H1 (cell line): ENCODE measurements around the gene SPG7. TPM values are rescaled to one million over a fixed set of nuclear protein-coding genes. Genes with fewer than 3 reads are reported as not detected.
A peak's percentile ranks its signal among the peaks of the same experiment; 100 is the strongest.

Experiments used
- CTCF ChIA-PET: fragments of 300-600 bp; sonication (Branson Sonifier 250); formaldehyde crosslinking; loops from one replicate; lab custom pipeline; 2021; ENCODE audit not compliant: partially characterized antibody; lab: Charles Lee
- POLR2A ChIA-PET: fragments of 300-600 bp; sonication (Branson Sonifier 250); formaldehyde crosslinking; loops from one replicate; lab custom pipeline; 2021; ENCODE audit warnings: inconsistent platforms; ENCODE audit not compliant: partially characterized antibody; lab: Charles Lee
- DNase-seq, 2 experiments: peaks; one replicate each; pipeline versions ENCODE4 v3.0.0 to v3.0.0-alpha.2; 2010 to 2022; ENCODE audit warnings: low spot score in 2 of 2, low read depth in 1 of 2, mixed read lengths in 1 of 2
- FAIRE-seq: peaks from 2 replicates; lab custom pipeline; 2011; peaks lifted over from hg19 to GRCh38; lab: Jason Lieb, UNC
- H2AFZ ChIP-seq: 2 replicates; pipeline ENCODE4 v1.8.1; 2012; ENCODE audit warnings: low read length, inconsistent platforms
- H2AK5ac ChIP-seq: 2 replicates; pipeline ENCODE4 v1.6.1; 2013; ENCODE audit warnings: low read depth, low read length
- H2BK120ac ChIP-seq: replicated peaks from 2 replicates; pipeline ENCODE3; 2013; ENCODE audit warnings: low read depth, low read length, inconsistent platforms
- H2BK12ac ChIP-seq: 2 replicates; pipeline ENCODE4 v1.6.1; 2013; ENCODE audit warnings: low read depth, low read length
- H2BK15ac ChIP-seq: 2 replicates; pipeline ENCODE4 v1.6.1; 2013; ENCODE audit warnings: low read length
- H2BK20ac ChIP-seq: 2 replicates; pipeline ENCODE4 v1.6.1; 2013; ENCODE audit warnings: low read length
- H2BK5ac ChIP-seq: 2 replicates; pipeline ENCODE4 v1.6.1; 2013; ENCODE audit warnings: low read depth, low read length
- H3K14ac ChIP-seq: 2 replicates; pipeline ENCODE4 v1.6.1; 2013; ENCODE audit warnings: inconsistent platforms; ENCODE audit not compliant: insufficient read length
- H3K18ac ChIP-seq: 2 replicates; pipeline ENCODE4 v1.6.1; 2013; ENCODE audit warnings: low read length; ENCODE audit errors: extremely low read depth
- H3K23ac ChIP-seq: 2 replicates; pipeline ENCODE4 v1.6.1; 2013; ENCODE audit warnings: inconsistent platforms; ENCODE audit not compliant: insufficient read length
- H3K23me2 ChIP-seq: 2 replicates; pipeline ENCODE4 v1.6.1; 2013; ENCODE audit warnings: low read depth, low read length
- H3K27ac ChIP-seq: 2 replicates; pipeline ENCODE4 v1.6.1; 2011; ENCODE audit warnings: low read depth, low read length, inconsistent platforms
- H3K27me3 ChIP-seq, 4 experiments: replicated peaks in 1 of 4; 1 replicate in 1 of 4; 2 replicates in 3 of 4; pipeline versions ENCODE4 v1.6.1 to v1.8.1; 2011 to 2013; ENCODE audit warnings: low read length in 3 of 4, mild to moderate bottlenecking in 3 of 4, inconsistent platforms in 2 of 4, mixed read lengths in 2 of 4, moderate library complexity in 1 of 4; ENCODE audit not compliant: control insufficient read depth in 3 of 4, insufficient read depth in 3 of 4; ENCODE audit errors: extremely low read depth in 1 of 4
- H3K36me3 ChIP-seq, 4 experiments: 2 replicates each; pipeline versions ENCODE4 v1.6.1 to v1.8.1; 2011 to 2013; ENCODE audit warnings: mild to moderate bottlenecking in 4 of 4, low read length in 3 of 4, moderate library complexity in 2 of 4, control low read depth in 1 of 4, inconsistent platforms in 1 of 4; ENCODE audit not compliant: insufficient read depth in 4 of 4, control insufficient read depth in 2 of 4
- H3K4ac ChIP-seq: replicated peaks from 2 replicates; pipeline ENCODE3; 2013; ENCODE audit warnings: low read length, low read depth, mixed read lengths, inconsistent platforms; ENCODE audit not compliant: insufficient read length
- H3K4me1 ChIP-seq, 4 experiments: replicated peaks in 1 of 4; 1 replicate in 1 of 4; 2 replicates in 3 of 4; pipeline versions ENCODE4 v1.6.1 to v1.8.1; 2011 to 2013; ENCODE audit warnings: low read length in 3 of 4, inconsistent platforms in 2 of 4, mixed read lengths in 1 of 4; ENCODE audit not compliant: insufficient read depth in 4 of 4, control insufficient read depth in 3 of 4
- H3K4me2 ChIP-seq, 2 experiments: 2 replicates each; pipeline versions ENCODE4 v1.6.1 to v1.8.1; 2011 to 2013; ENCODE audit warnings: low read depth in 2 of 2, low read length in 2 of 2, control low read depth in 1 of 2, inconsistent platforms in 1 of 2, mild to moderate bottlenecking in 1 of 2; ENCODE audit not compliant: insufficient read depth in 1 of 2
- H3K4me3 ChIP-seq, 4 experiments: fragments of 200-600, 300-600 bp in 1 of 4; sonication (generic), shearing (Covaris generic), sonication (Bioruptor Twin) in 1 of 4; 2 replicates each; pipeline versions ENCODE4 v1.5.1 to v1.8.1; 2011 to 2016; ENCODE audit warnings: low read length in 4 of 4, low read depth in 3 of 4, control low read depth in 2 of 4, inconsistent platforms in 2 of 4, mild to moderate bottlenecking in 2 of 4, mixed read lengths in 1 of 4, moderate library complexity in 1 of 4; ENCODE audit not compliant: insufficient read depth in 2 of 4; ENCODE audit errors: extremely low read depth in 1 of 4
- H3K56ac ChIP-seq: replicated peaks from 2 replicates; pipeline ENCODE3; 2013; ENCODE audit warnings: low read depth, mild to moderate bottlenecking, mixed read lengths, low read length, inconsistent platforms; ENCODE audit not compliant: insufficient read length
- H3K79me1 ChIP-seq: 2 replicates; pipeline ENCODE4 v1.6.1; 2013; ENCODE audit warnings: low read depth, low read length, control low read depth
- H3K79me2 ChIP-seq, 2 experiments: 2 replicates each; pipeline versions ENCODE4 v1.6.1 to v1.8.1; 2012 to 2013; ENCODE audit warnings: low read length in 2 of 2, mild to moderate bottlenecking in 2 of 2, inconsistent platforms in 1 of 2; ENCODE audit not compliant: insufficient read depth in 2 of 2, control insufficient read depth in 1 of 2
- H3K9ac ChIP-seq, 4 experiments: replicated peaks in 1 of 4; 1 replicate in 1 of 4; 2 replicates in 3 of 4; pipeline versions ENCODE4 v1.6.1 to v1.8.1; 2011 to 2013; ENCODE audit warnings: low read depth in 3 of 4, low read length in 3 of 4, control low read depth in 2 of 4, mild to moderate bottlenecking in 2 of 4, moderate library complexity in 2 of 4, inconsistent platforms in 1 of 4; ENCODE audit errors: extremely low read depth in 1 of 4
- H3K9me3 ChIP-seq, 2 experiments: 2 replicates each; pipeline versions ENCODE4 v1.6.1 to v1.8.1; 2012 to 2013; ENCODE audit warnings: mild to moderate bottlenecking in 2 of 2, moderate library complexity in 2 of 2, control low read depth in 1 of 2, inconsistent platforms in 1 of 2, low read depth in 1 of 2, low read length in 1 of 2, mixed read lengths in 1 of 2; ENCODE audit not compliant: insufficient read depth in 2 of 2
- H4K20me1 ChIP-seq, 2 experiments: replicated peaks in 1 of 2; 2 replicates each; pipeline versions ENCODE3 to v1.8.1; 2011 to 2013; ENCODE audit warnings: inconsistent platforms in 2 of 2, low read length in 2 of 2, mild to moderate bottlenecking in 1 of 2; ENCODE audit not compliant: insufficient read depth in 2 of 2, control insufficient read depth in 1 of 2
- H4K5ac ChIP-seq: 2 replicates; pipeline ENCODE4 v1.6.1; 2013; ENCODE audit warnings: low read length, low read depth, mixed read lengths, inconsistent platforms; ENCODE audit not compliant: insufficient read length
- H4K8ac ChIP-seq: 2 replicates; pipeline ENCODE4 v1.8.0; 2013; ENCODE audit warnings: mild to moderate bottlenecking, moderate library complexity, low read length, inconsistent platforms; ENCODE audit not compliant: insufficient read depth; ENCODE audit errors: extremely low read depth
- H4K91ac ChIP-seq: replicated peaks from 2 replicates; pipeline ENCODE3; 2013; ENCODE audit warnings: low read length, mixed read lengths, inconsistent platforms; ENCODE audit not compliant: insufficient read length
- BACH1 ChIP-seq: IDR thresholded peaks from 2 replicates; pipeline ENCODE4 v1.6.1; 2012; ENCODE audit warnings: low read length, improper control_type of control experiment
- HDAC2 ChIP-seq, 2 experiments: fragments of 300-600 bp in 1 of 2; sonication (generic) in 1 of 2; IDR thresholded peaks; 2 replicates each; pipeline ENCODE4 v1.6.1; 2011 to 2012; ENCODE audit warnings: low read depth in 2 of 2, low read length in 2 of 2, mild to moderate bottlenecking in 2 of 2, moderate library complexity in 2 of 2, borderline replicate concordance in 1 of 2, inconsistent platforms in 1 of 2
- RAD21 ChIP-seq, 2 experiments: IDR thresholded peaks in 1 of 2; conservative IDR thresholded peaks in 1 of 2; 2 replicates each; pipeline ENCODE4 v1.6.1; 2011; ENCODE audit warnings: low read depth in 2 of 2, low read length in 2 of 2, improper control_type of control experiment in 1 of 2, inconsistent platforms in 1 of 2, mild to moderate bottlenecking in 1 of 2, moderate library complexity in 1 of 2
- SIN3A ChIP-seq, 2 experiments: IDR thresholded peaks in 1 of 2; conservative IDR thresholded peaks in 1 of 2; 2 replicates each; pipeline ENCODE4 v1.6.1; 2011 to 2012; ENCODE audit warnings: low read length in 2 of 2, improper control_type of control experiment in 1 of 2, low read depth in 1 of 2, mild to moderate bottlenecking in 1 of 2
- SIRT6 ChIP-seq: IDR thresholded peaks from one replicate; pipeline ENCODE4 v1.7.1; 2012; ENCODE audit warnings: low read length, inconsistent platforms
- SP2 ChIP-seq: IDR thresholded peaks from 2 replicates; pipeline ENCODE4 v1.6.1; 2012; ENCODE audit warnings: mild to moderate bottlenecking, low read length, inconsistent platforms
- TEAD4 ChIP-seq: IDR thresholded peaks from 2 replicates; pipeline ENCODE4 v1.6.1; 2012; ENCODE audit warnings: low read depth, low read length, inconsistent platforms, mixed read lengths
- ZNF274 ChIP-seq: IDR thresholded peaks from 2 replicates; pipeline ENCODE4 v1.7.0; 2012; ENCODE audit warnings: low read length, borderline replicate concordance; ENCODE audit errors: extremely low read depth
- WGBS, 2 experiments: shearing (Covaris generic) in 1 of 2; methylation state at CpG; one replicate each; pipeline versions ENCODE4 v1.1.6 to v1.1.7; 2013 to 2015; ENCODE audit warnings: low lambda C conversion rate in 2 of 2, mixed read lengths in 2 of 2, inconsistent platforms in 1 of 2, low coverage in 1 of 2, missing lambda C conversion rate in 1 of 2; ENCODE audit not compliant: insufficient replicate concordance in 2 of 2, insufficient coverage in 1 of 2, insufficient read length in 1 of 2; ENCODE audit errors: extremely low coverage in 1 of 2, missing lambda C conversion rate in 1 of 2; 5-methylcytosine and 5-hydroxymethylcytosine counted together
- polyA plus RNA-seq, 7 experiments: library from polyadenylated mRNA; depleted of rRNA in 3 of 7; stranded (reverse) in 5 of 7; unstranded in 2 of 7; fragments of >200 nt in 5 of 7; fragments of 200-250 nt in 2 of 7; gene quantifications; 1 replicate in 5 of 7; 2 replicates in 1 of 7; 4 replicates in 1 of 7; pipeline versions ENCODE4 v1.2.1 to v1.2.3, GENCODE V29; 2011 to 2013; ENCODE audit warnings: missing spikeins in 2 of 7, mixed read lengths in 2 of 7
- total RNA-seq: library from RNA; stranded (reverse); fragmentation: NEBNext Ultra II Directional; extraction: Animal tissue kit (Norgen Biotek cat#: 25700); gene quantifications from 2 replicates; pipeline ENCODE4 v1.2.1, GENCODE V29; 2021
- TF ChIP-seq, protein P1 (sequence below): IDR thresholded peaks from 2 replicates; pipeline ENCODE4 v1.6.1; 2011; ENCODE audit warnings: low read depth, mild to moderate bottlenecking, low read length; ENCODE audit not compliant: insufficient read depth

The SPG7 gene
- total and polyA plus RNA-seq, 2 of the 8 experiments (the other 6 are each of a cell fraction or from before 2014, with no cell fraction given): 72.1 to 113 TPM

DNA sequence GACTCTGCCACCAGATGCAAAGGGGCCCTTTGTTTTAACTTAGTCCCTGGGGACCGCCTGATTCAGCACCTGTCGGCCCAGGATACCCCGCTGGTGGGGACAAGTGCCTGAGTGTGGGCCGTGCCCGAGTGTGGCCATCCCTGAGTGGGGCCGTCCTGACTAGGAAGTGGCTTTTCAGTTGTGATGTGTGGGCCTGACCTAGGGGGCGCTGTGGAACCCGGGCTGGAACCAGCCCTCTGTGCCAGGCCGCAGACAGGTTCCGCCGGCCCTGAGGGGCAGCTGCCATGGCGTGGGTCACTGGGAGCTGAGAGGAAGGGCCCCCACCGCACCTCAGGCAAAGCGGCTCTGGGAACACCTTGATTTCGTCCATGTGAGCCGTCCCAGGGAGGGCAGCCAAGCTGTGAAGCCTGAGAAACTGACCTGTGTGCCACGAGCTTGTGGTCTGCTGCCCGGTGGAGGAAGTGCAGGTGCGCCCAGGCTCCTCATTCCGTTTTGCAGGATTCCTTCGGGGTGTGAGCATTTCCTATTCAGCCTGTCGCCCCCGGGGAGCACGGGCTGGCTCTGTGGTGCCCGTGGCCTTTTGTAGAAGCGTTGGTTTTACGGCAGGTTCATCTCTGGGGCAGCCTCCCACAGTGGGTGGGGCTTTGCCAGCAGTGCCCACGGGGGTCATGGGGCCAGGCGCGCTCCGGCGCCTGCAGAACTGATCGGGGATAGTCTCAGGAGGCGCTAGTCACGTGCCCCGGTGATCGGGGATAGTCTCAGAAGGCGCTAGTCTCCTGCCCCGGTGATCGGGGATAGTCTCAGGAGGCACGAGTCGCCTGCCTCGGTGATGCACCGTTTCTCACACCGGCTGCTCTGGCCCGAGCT lies 57.5 kb downstream of the SPG7 start:
- Histone ChIP-seq H3K9ac (peak overlapping the region in 1 of 4 experiments; percentile 14; a peak in 2 of 7 replicates), H3K79me2 (peaks cover 11 to 30% of the 10 kb centered on the region in 2 experiments), H3K23me2 (peaks cover 17% of the 10 kb centered on the region), H3K14ac (no peak overlapping the region), H3K56ac (no peak overlapping the region), H3K9me3 (no peaks in the 10 kb centered on the region), H2BK20ac (no peak overlapping the region), H3K36me3 (peaks cover 21 to 37% (median 32%) of the 10 kb centered on the region in 4 experiments), H3K79me1 (peaks cover 3% of the 10 kb centered on the region; the same call in 1 of the 2 replicates), H4K91ac (peak overlapping the region; percentile 94), H3K4me3 (peak overlapping the region; percentile 18 to 69 (median 47); a peak in 7 of 8 replicates), H3K27ac (peak overlapping the region; percentile 32; the same call in 1 of the 2 replicates), H2BK5ac (peak overlapping the region; percentile 82), H3K27me3 (no peaks in the 10 kb centered on the region), H3K4me1 (peaks cover 5 to 31% (median 9%) of the 10 kb centered on the region in 4 experiments), H3K4me2 (peak overlapping the region; percentile 91), H2AK5ac (peak overlapping the region; percentile 31; the same call in 1 of the 2 replicates), H2BK12ac (0 out of 2 replicates have a peak overlapping the region, but pooled peaks have one; percentile 9), H2BK120ac (no peak overlapping the region), H2BK15ac (no peak overlapping the region), H4K8ac (peak overlapping the region; percentile 89), H4K5ac (peak overlapping the region; percentile 30), H3K23ac (no peak overlapping the region), H3K4ac (peak overlapping the region; percentile 63), H2AFZ (no peak overlapping the region), H3K18ac (peak overlapping the region; percentile 86), H4K20me1 (peaks cover 28 to 30% of the 10 kb centered on the region in 2 experiments)
- CTCF ChIA-PET: interaction anchor here (0.5 to 1.9 kb wide), 18 partner anchors 8 to 721 kb away, joined by 3 to 9 read pairs (median 4); no protein-coding TSS in a partner anchor
- FAIRE-seq (no peak), DNase-seq (peak in 1 of 2 experiments; percentile 94)
- 10% methylated on average over 45 of the region's 46 CpGs; no CpG with 5 or more reads in 1 of the 2 experiments for WGBS, 2 experiments
- POLR2A ChIA-PET: interaction anchor here (0.9 to 5.5 kb wide), 26 partner anchors 8 to 318 kb away, joined by 3 to 63 read pairs (median 4); partner anchors contain the start of genes ANKRD11 and CPNE7
- TF ChIP-seq SP2: no peak
- TF ChIP-seq, protein P1, sequence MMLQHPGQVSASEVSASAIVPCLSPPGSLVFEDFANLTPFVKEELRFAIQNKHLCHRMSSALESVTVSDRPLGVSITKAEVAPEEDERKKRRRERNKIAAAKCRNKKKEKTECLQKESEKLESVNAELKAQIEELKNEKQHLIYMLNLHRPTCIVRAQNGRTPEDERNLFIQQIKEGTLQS: peak; percentile 61
- peak in 1 of 2 experiments; percentile 38; a peak in 2 of 4 replicates for TF ChIP-seq SIN3A (conservative IDR thresholded peaks at IDR 0.05 in 1 of 2, IDR thresholded peaks at IDR 0.05 in 1 of 2; ENCODE audit: low read depth in 1 of 2, low read length in 2 of 2)
- no peak for TF ChIP-seq SIRT6
- peak; percentile 37 to 81; a peak in 2 of 4 replicates for TF ChIP-seq HDAC2 (IDR thresholded peaks at IDR 0.05; ENCODE audit: borderline replicate concordance in 1 of 2, low read depth in 2 of 2, low read length in 2 of 2)
- TF ChIP-seq BACH1: peak; percentile 88
- TF ChIP-seq TEAD4: no peak
- TF ChIP-seq RAD21 (IDR thresholded peaks at IDR 0.05 in 1 of 2, conservative IDR thresholded peaks at IDR 0.05 in 1 of 2; ENCODE audit: low read depth in 2 of 2, low read length in 2 of 2): peak in 1 of 2 experiments; percentile 34; a peak in 1 of 4 replicates
- TF ChIP-seq ZNF274: no peak
